ENCODE results near the gene LRMDA.

GRCh38 chr10:75916906-75917305, 485.5 kb downstream of the LRMDA start:
- no peak for TF ChIP-seq CTCF (IDR thresholded peaks at IDR 0.05)
- no peak for TF ChIP-seq POLR2A (IDR thresholded peaks at IDR 0.05)
